ENCODE results near the gene KCNT1. TPM values are rescaled to one million over a fixed set of nuclear protein-coding genes. Genes with fewer than 3 reads are reported as not detected.
A peak's percentile ranks its signal among the peaks of the same experiment; 100 is the strongest.

Gene KCNT1
- total RNA-seq (under 1 TPM; 0.11 to 0.22 TPM), total RNA-seq (0 to 0.91 (median 0) reads per million in 172 experiments)
- polyA plus RNA-seq (2013, experiment 1 of 2) = 0.33 TPM
- 0.53 TPM for polyA plus RNA-seq (2013, experiment 2 of 2)

- Mint-ChIP-seq H3K9me3 (no peaks in the 10 kb centered on the region), H3K4me3 (no peak within 1 kb of the TSS), H3K27ac (no peak within 1 kb of the TSS), H3K36me3 (ENCODE audit: low read depth) (no peaks in the 10 kb centered on the region), H3K27me3 (peaks cover 12% of the 10 kb centered on the region), H3K4me1 (ENCODE audit: low read depth) (no peaks in the 10 kb centered on the region)
- Histone ChIP-seq H3K36me3 (ENCODE audit: insufficient read depth, low read length) (no peaks in the 10 kb centered on the region), H3K4me1 (ENCODE audit: insufficient read depth, low read length) (peaks cover 14% of the 10 kb centered on the region), H3K9me3 (ENCODE audit: control insufficient read depth in 1 of 2, insufficient read depth in 1 of 2, low read length in 2 of 2) (peaks cover 0 to 16% of the 10 kb centered on the region in 2 experiments), H3K4me3 (ENCODE audit: low read length) (no peak within 1 kb of the TSS), H3K27me3 (ENCODE audit: control insufficient read depth in 1 of 2, insufficient read depth in 2 of 2, low read length in 2 of 2) (peaks cover 14 to 22% of the 10 kb centered on the region in 2 experiments), H3K27ac (ENCODE audit: low read depth in 1 of 2, low read length in 2 of 2) (no peak within 1 kb of the TSS)
- CTCF ChIA-PET = no interaction called here
- ATAC-seq (ENCODE audit: poor library complexity) = peak; percentile 49
- intact Hi-C loops (cut with DNase I, micrococcal nuclease) = no loop called here
- TF ChIP-seq CTCF (IDR thresholded peaks at IDR 0.05) = peak; percentile 80
- POLR2A ChIA-PET = no interaction called here
- peak in 12 of 14 experiments; percentile 15 to 72 (median 44) for DNase-seq
Observed at GRCh38 chr9:135701959-135702721, at the start of gene KCNT1. Gene KCNT1, plus strand, starts transcription at chr9:135702185. Its CDS starts 74 bp downstream, at chr9:135702259.

- CTCF ChIA-PET = no interaction called here
- H3K4me1 Mint-ChIP-seq (ENCODE audit: low read depth) = no peaks in the 10 kb centered on the region
- peaks cover 3% of the 10 kb centered on the region in 2 experiments for H3K9me3 ChIP-seq (ENCODE audit: control insufficient read depth in 1 of 2, insufficient read depth in 1 of 2, low read length in 2 of 2)
- H3K4me1 ChIP-seq (ENCODE audit: insufficient read depth, low read length) = no peaks in the 10 kb centered on the region
- no peaks in the 10 kb centered on the region for H3K9me3 Mint-ChIP-seq
- no peak overlapping the region for H3K27ac Mint-ChIP-seq
- no peak for TF ChIP-seq CTCF (IDR thresholded peaks at IDR 0.05)
- no peaks in the 10 kb centered on the region for H3K36me3 ChIP-seq (ENCODE audit: insufficient read depth, low read length)
- H3K36me3 Mint-ChIP-seq (ENCODE audit: low read depth) = no peaks in the 10 kb centered on the region
- DNase-seq (no peak), ATAC-seq (ENCODE audit: poor library complexity) (no peak)
- no peak overlapping the region for H3K27ac ChIP-seq (ENCODE audit: low read depth in 1 of 2, low read length in 2 of 2)
- peaks cover 7% of the 10 kb centered on the region for H3K27me3 Mint-ChIP-seq
- intact Hi-C loops (cut with DNase I, micrococcal nuclease) = no loop called here
- no peak overlapping the region for H3K4me3 ChIP-seq (ENCODE audit: low read length)
- POLR2A ChIA-PET = no interaction called here
- no peak overlapping the region for H3K4me3 Mint-ChIP-seq
- no peaks in the 10 kb centered on the region for H3K27me3 ChIP-seq (ENCODE audit: control insufficient read depth in 1 of 2, insufficient read depth in 2 of 2, low read length in 2 of 2)
Observed at GRCh38 chr9:135655317-135655716, 46.7 kb upstream of the KCNT1 start.

- H3K4me3 ChIP-seq (ENCODE audit: low read length) = no peak overlapping the region
- no peak for DNase-seq
- no peaks in the 10 kb centered on the region for H3K4me1 Mint-ChIP-seq (ENCODE audit: low read depth)
- ChIA-PET CTCF (no interaction called here), POLR2A (no interaction called here)
- H3K27ac Mint-ChIP-seq = no peak overlapping the region
- H3K4me1 ChIP-seq (ENCODE audit: insufficient read depth, low read length) = no peaks in the 10 kb centered on the region
- no peaks in the 10 kb centered on the region for H3K9me3 Mint-ChIP-seq
- H3K36me3 ChIP-seq (ENCODE audit: insufficient read depth, low read length) = no peaks in the 10 kb centered on the region
- H3K27ac ChIP-seq (ENCODE audit: low read depth in 1 of 2, low read length in 2 of 2) = no peak overlapping the region
- H3K4me3 Mint-ChIP-seq = no peak overlapping the region
- no peaks in the 10 kb centered on the region for H3K36me3 Mint-ChIP-seq (ENCODE audit: low read depth)
- no peaks in the 10 kb centered on the region for H3K9me3 ChIP-seq (ENCODE audit: control insufficient read depth in 1 of 2, insufficient read depth in 1 of 2, low read length in 2 of 2)
- no peak for TF ChIP-seq CTCF (IDR thresholded peaks at IDR 0.05)
- ATAC-seq (ENCODE audit: poor library complexity) = no peak
- intact Hi-C loops (cut with DNase I, micrococcal nuclease) = no loop called here
- H3K27me3 Mint-ChIP-seq = peaks cover 7% of the 10 kb centered on the region
- no peaks in the 10 kb centered on the region for H3K27me3 ChIP-seq (ENCODE audit: control insufficient read depth in 1 of 2, insufficient read depth in 2 of 2, low read length in 2 of 2)
Observed at GRCh38 chr9:135657416-135657815, 44.6 kb upstream of the KCNT1 start.

All from CD4-positive, alpha-beta T cell (primary cell).